Activated CD4-positive, alpha-beta memory T cell treated with anti-CD3 and anti-CD28 coated beads for 36 hours (primary cell): ENCODE results near the gene RHBDF2. TPM values are rescaled to one million over a fixed set of nuclear protein-coding genes. Genes with fewer than 3 reads are reported as not detected.
"Not testable (repeated sequence)": the region's sequence is repeated elsewhere in the genome, so short reads cannot be mapped to it uniquely, and the experiment has no call there.

Source experiments
- CTCF ChIA-PET: fragments of 350-600 bp; sonication (Branson Sonifier 250); formaldehyde crosslinking; loops from one replicate; lab custom pipeline; 2021; ENCODE audit warnings: antibody characterized with exemption, inconsistent platforms; lab: Charles Lee
- POLR2A ChIA-PET: fragments of 350-600 bp; sonication (Branson Sonifier 250); formaldehyde crosslinking; loops from one replicate; lab custom pipeline; 2021; ENCODE audit warnings: antibody characterized with exemption; lab: Charles Lee
- DNase-seq: peaks from one replicate; pipeline ENCODE4 v3.0.0-alpha.2; 2020
- H3K27ac Mint-ChIP-seq: one replicate; pipeline ENCODE4 v1.8.0; 2021; ENCODE audit warnings: mixed read lengths
- H3K27me3 Mint-ChIP-seq: one replicate; pipeline ENCODE4 v1.8.0; 2021; ENCODE audit warnings: mixed read lengths
- H3K36me3 Mint-ChIP-seq: one replicate; pipeline ENCODE4 v1.8.0; 2021; ENCODE audit warnings: mixed read lengths
- H3K4me1 Mint-ChIP-seq: one replicate; pipeline ENCODE4 v1.8.0; 2021; ENCODE audit warnings: low read depth, mixed read lengths
- H3K4me3 Mint-ChIP-seq: one replicate; pipeline ENCODE4 v1.8.0; 2021; ENCODE audit warnings: mild to moderate bottlenecking, mixed read lengths
- H3K9me3 Mint-ChIP-seq: one replicate; pipeline ENCODE4 v1.8.0; 2021; ENCODE audit warnings: mixed read lengths
- intact Hi-C: fragments of 100-400 bp; cut with micrococcal nuclease; formaldehyde crosslinking; loops from one replicate; pipeline ENCODE4 v1.15.1; 2023
- total RNA-seq, 2 experiments: library from RNA; stranded (reverse); gene quantifications; one replicate each; pipeline ENCODE4 v1.2.3, GENCODE V29; 2021

The RHBDF2 gene
- total RNA-seq, 2 experiments from 2014 or later: 28.9 to 30.0 TPM

- ChIA-PET POLR2A (interaction anchor here (1.5 kb wide), 1 partner anchor 8 kb away, joined by 3 read pairs; no protein-coding TSS in a partner anchor), CTCF (interaction anchor here (1.5 to 1.9 kb wide), 2 partner anchors 14 to 87 kb away, joined by 5 to 8 read pairs; no protein-coding TSS in a partner anchor)
- DNase-seq: no peak
- peaks cover 35% of the 10 kb centered on the region for H3K27me3 Mint-ChIP-seq
- no peak overlapping the region for H3K27ac Mint-ChIP-seq
- no peaks in the 10 kb centered on the region for H3K36me3 Mint-ChIP-seq
- intact Hi-C loops: no loop called here
- no peaks in the 10 kb centered on the region for H3K9me3 Mint-ChIP-seq
- H3K4me1 Mint-ChIP-seq: no peaks in the 10 kb centered on the region
- no peak overlapping the region for H3K4me3 Mint-ChIP-seq
These were observed 36.0 kb upstream of the RHBDF2 start for GRCh38 chr17:76537288-76537577.

GRCh38 chr17:76536511-76537287 is 35.5 kb upstream of the RHBDF2 start:
- POLR2A ChIA-PET: interaction anchor here (0.9 to 1.5 kb wide), 2 partner anchors 9 to 21 kb away, joined by 3 read pairs; no protein-coding TSS in a partner anchor
- intact Hi-C loops: no loop called here

GRCh38 chr17:76535788-76536510 is 34.7 kb upstream of the RHBDF2 start:
- intact Hi-C loops: no loop called here
- Mint-ChIP-seq H3K4me1 (no peaks in the 10 kb centered on the region), H3K27me3 (peaks cover 29% of the 10 kb centered on the region), H3K36me3 (no peaks in the 10 kb centered on the region), H3K9me3 (no peaks in the 10 kb centered on the region), H3K27ac (no peak overlapping the region), H3K4me3 (no peak overlapping the region)
- no peak for DNase-seq
- CTCF ChIA-PET: interaction anchor here (0.7 to 1.9 kb wide), 3 partner anchors 13 to 359 kb away, joined by 3 to 8 read pairs (median 5); no protein-coding TSS in a partner anchor
- POLR2A ChIA-PET: interaction anchor here (0.9 to 1.5 kb wide), 2 partner anchors 10 to 21 kb away, joined by 3 read pairs; no protein-coding TSS in a partner anchor

More at GRCh38 chr17:76536511-76537287, 35.5 kb upstream of the RHBDF2 start:
- no peaks in the 10 kb centered on the region for H3K9me3 Mint-ChIP-seq
- DNase-seq: no peak
- H3K4me1 Mint-ChIP-seq: no peaks in the 10 kb centered on the region
- no peak overlapping the region for H3K4me3 Mint-ChIP-seq
- H3K27me3 Mint-ChIP-seq: peaks cover 32% of the 10 kb centered on the region
- H3K27ac Mint-ChIP-seq: no peak overlapping the region
- H3K36me3 Mint-ChIP-seq: no peaks in the 10 kb centered on the region
- CTCF ChIA-PET: interaction anchor here (0.7 to 1.9 kb wide), 3 partner anchors 13 to 358 kb away, joined by 3 to 8 read pairs (median 5); no protein-coding TSS in a partner anchor

GRCh38 chr17:76534831-76535732 is 33.9 kb upstream of the RHBDF2 start:
- intact Hi-C loops: no loop called here
- POLR2A ChIA-PET: no interaction called here
- Mint-ChIP-seq H3K9me3 (no peaks in the 10 kb centered on the region), H3K27me3 (peaks cover 26% of the 10 kb centered on the region), H3K4me1 (no peaks in the 10 kb centered on the region), H3K36me3 (no peaks in the 10 kb centered on the region), H3K27ac (no peak overlapping the region), H3K4me3 (no peak overlapping the region)
- no peak for DNase-seq
- CTCF ChIA-PET: interaction anchor here (1.9 to 3.0 kb wide), 2 partner anchors 12 kb away, joined by 8 to 16 read pairs; no protein-coding TSS in a partner anchor

- H3K4me3 Mint-ChIP-seq, DNase-seq, H3K9me3 Mint-ChIP-seq, intact Hi-C loops, H3K4me1 Mint-ChIP-seq, POLR2A ChIA-PET, H3K36me3 Mint-ChIP-seq, H3K27ac Mint-ChIP-seq: not testable (repeated sequence)
- CTCF ChIA-PET: interaction anchor here (0.9 to 3.0 kb wide), 2 partner anchors 10 to 90 kb away, joined by 4 to 16 read pairs; no protein-coding TSS in a partner anchor
- peaks cover 16% of the 10 kb centered on the region for H3K27me3 Mint-ChIP-seq
These were observed 32.6 kb upstream of the RHBDF2 start for GRCh38 chr17:76533640-76534359.

GRCh38 chr17:76532072-76532651 is 30.9 kb upstream of the RHBDF2 start:
- H3K9me3 Mint-ChIP-seq: no peaks in the 10 kb centered on the region
- H3K27me3 Mint-ChIP-seq: peaks cover 9% of the 10 kb centered on the region
- ChIA-PET CTCF (interaction anchor here (3.0 kb wide), 1 partner anchor 9 kb away, joined by 16 read pairs; no protein-coding TSS in a partner anchor), POLR2A (no interaction called here)
- peaks cover 10% of the 10 kb centered on the region for H3K4me1 Mint-ChIP-seq
- no peaks in the 10 kb centered on the region for H3K36me3 Mint-ChIP-seq
- intact Hi-C loops: no loop called here
- no peak for DNase-seq
- H3K27ac Mint-ChIP-seq: no peak overlapping the region
- H3K4me3 Mint-ChIP-seq: no peak overlapping the region

GRCh38 chr17:76531486-76532038 is 30.3 kb upstream of the RHBDF2 start:
- Mint-ChIP-seq H3K9me3 (no peaks in the 10 kb centered on the region), H3K36me3 (no peaks in the 10 kb centered on the region), H3K4me3 (no peak overlapping the region), H3K27me3 (peaks cover 4% of the 10 kb centered on the region), H3K4me1 (peaks cover 11% of the 10 kb centered on the region), H3K27ac (no peak overlapping the region)
- intact Hi-C loops: no loop called here
- no peak for DNase-seq
- CTCF ChIA-PET: no interaction called here
- POLR2A ChIA-PET: no interaction called here

- H3K9me3 Mint-ChIP-seq: no peaks in the 10 kb centered on the region
- ChIA-PET POLR2A (no interaction called here), CTCF (interaction anchor here (1.2 to 1.7 kb wide), 2 partner anchors 8 to 92 kb away, joined by 3 read pairs; partner anchors contain the start of gene PRCD)
- H3K36me3 Mint-ChIP-seq: no peaks in the 10 kb centered on the region
- DNase-seq: no peak
- H3K27ac Mint-ChIP-seq: no peak overlapping the region
- peaks cover 4% of the 10 kb centered on the region for H3K27me3 Mint-ChIP-seq
- H3K4me1 Mint-ChIP-seq: peaks cover 11% of the 10 kb centered on the region
- intact Hi-C loops: no loop called here
- H3K4me3 Mint-ChIP-seq: no peak overlapping the region
These were observed 29.7 kb upstream of the RHBDF2 start for GRCh38 chr17:76530811-76531485.

- H3K27ac Mint-ChIP-seq: no peak overlapping the region
- POLR2A ChIA-PET: no interaction called here
- peaks cover 2% of the 10 kb centered on the region for H3K27me3 Mint-ChIP-seq
- H3K4me1 Mint-ChIP-seq: peaks cover 11% of the 10 kb centered on the region
- intact Hi-C loops: no loop called here
- no peaks in the 10 kb centered on the region for H3K36me3 Mint-ChIP-seq
- no peaks in the 10 kb centered on the region for H3K9me3 Mint-ChIP-seq
- H3K4me3 Mint-ChIP-seq: no peak overlapping the region
- DNase-seq: no peak
- CTCF ChIA-PET: interaction anchor here (0.6 to 1.7 kb wide), 3 partner anchors 9 to 93 kb away, joined by 3 read pairs; partner anchors contain the start of gene PRCD
These were observed 29.0 kb upstream of the RHBDF2 start for GRCh38 chr17:76530095-76530723.
